NCI-H69 (cell line): ENCODE results near the gene TRMT44.

ENCODE experiments used
- DNase-seq: peaks from one replicate; lab custom pipeline; 2025; lab: John Stamatoyannopoulos, UW

TRMT44 gene

DNA sequence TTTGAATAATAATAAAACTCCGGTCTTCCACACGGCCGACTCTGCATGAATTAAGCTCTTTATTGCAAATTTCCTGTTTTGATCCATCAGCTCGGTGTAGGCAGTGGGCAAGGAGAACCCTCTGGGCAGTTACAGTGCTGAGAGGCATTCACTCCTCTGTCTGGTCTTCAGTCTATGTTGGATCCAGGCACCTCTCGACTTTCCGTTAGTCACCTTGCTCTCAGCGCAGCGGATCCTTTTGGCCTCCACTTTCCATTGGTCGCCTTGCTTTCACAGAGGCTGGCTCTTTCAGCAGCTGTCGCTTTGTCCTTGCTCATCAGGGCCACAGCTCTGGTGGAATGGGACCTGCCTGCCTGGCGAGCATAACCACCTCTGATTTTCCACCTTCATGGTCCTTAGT, 52.9 kb downstream of the TRMT44 start:
- no peak for DNase-seq

DNA sequence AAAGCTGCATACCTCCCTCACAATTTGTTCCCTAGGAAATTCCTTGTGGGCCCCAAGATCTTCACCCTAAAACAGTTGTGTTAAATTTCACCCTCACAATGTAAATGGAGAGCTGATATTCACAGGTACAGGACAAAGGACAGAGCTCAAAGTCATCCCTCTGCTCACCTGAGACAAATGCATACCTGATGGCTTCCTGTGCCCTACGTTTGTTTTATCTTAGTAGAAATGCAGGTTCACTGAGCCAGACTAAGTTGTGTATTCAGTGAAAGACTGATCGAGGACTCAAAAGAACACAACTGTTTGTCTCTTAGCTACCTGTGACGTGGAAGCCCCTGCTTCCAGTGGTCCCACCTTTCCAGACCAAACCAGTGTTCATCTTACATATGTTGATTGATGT, 53.6 kb downstream of the TRMT44 start:
- no peak for DNase-seq

DNA sequence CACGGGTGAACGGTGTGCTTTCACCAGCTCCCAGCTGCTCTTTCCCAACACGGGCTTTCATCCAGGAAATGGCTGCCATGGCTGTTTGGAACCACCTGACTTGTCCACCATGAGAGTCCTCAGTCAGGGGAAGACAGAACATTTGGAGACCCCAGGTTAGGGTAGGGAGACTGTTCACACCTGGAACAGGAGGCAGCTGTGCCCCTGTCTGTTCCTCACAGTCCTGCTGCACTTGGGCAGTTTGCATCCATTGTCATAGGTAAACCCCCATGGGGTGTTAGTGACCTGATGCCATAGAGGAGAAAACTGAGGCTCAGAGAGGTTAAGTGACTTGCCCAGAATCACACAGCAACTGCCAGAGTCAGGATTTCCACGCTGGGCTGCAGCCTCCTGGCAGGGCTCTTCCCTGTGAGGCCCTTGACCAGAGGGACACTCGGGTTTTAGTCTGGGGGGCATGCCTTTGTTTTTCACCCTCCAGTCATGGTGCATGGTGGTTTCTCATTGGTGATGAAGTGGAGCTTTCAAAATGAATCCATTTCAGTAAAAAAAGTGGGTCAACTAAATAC, 54.5 kb downstream of the TRMT44 start:
- no peak for DNase-seq

DNA sequence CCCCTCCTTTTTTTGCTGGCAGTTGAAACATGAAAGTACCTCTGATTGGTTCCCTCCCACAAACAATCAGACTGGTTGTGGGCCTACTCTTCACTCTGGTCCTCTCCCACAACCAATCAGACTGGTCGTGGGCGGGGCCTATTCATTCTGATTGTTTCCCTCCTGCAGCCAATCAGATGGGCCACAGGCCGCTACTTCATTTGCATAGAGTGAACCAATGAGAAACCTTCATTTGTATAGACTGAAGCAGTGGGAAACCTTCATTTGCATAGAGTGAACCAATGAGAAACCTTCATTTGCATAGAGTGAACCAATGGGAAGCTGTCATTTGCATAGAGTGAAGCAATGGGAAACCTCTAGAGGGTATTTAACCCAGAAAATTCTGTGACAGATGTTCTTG, 55.2 kb downstream of the TRMT44 start:
- DNase-seq, result peak; percentile 10

DNA sequence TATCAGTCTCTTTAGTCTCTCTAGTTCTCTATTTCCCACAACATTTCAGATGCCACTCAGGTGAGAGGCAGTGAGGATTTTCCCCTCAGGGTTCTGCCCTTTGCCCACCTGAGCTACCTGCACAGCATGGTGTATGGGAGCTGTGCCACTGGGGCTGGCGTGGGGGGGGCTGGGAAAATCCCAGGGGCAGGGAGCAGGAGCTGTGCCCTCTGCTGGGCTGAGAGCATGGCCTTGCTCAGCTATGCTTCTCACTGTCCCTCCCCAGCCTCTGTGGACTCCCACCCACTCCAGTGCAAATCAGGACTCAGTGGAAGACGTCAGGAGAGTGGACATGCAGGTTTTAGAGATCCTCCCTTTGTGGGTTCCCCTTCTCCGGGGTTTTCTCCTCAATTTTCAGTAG, 57.2 kb downstream of the TRMT44 start:
- DNase-seq, result no peak

DNA sequence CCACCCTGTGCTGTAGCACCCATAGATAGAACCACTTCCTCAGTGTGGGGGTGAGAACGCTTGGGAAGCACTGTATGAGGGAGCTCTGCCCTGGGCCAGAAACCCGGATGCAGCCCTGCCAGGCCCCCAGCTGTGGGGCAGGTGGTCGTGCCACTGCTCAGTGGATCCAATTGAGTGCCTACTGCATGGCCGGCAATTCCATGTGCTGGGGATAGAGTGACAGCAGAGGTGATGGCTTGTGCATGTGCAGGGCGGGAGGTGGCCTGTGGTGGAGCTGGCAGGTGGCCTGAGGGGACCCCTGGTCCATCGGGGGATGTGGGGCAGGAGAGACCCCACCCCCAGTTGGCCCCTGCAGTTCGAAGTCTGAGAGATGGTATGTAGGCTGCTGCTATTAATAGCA, 60.4 kb downstream of the TRMT44 start:
- DNase-seq, result no peak

DNA sequence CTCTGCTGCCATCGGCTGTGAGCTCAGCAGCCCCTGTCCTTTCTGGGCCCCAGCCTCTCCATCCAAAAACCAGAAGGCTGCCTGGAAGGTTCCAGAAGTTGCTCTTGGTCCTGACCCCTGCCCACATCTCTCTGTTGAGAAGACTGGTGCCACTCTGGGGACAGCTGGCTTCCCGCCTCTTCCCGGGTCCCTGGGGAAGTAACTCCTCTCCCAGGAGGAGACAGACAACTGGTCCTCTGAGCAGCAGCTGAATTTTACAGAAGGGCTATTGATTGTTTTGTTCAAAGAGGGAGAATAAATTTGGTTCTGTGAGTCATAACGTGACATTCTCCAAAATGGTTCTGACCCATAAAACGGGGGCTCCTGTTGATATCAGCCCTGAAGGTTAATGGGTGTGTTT, 61.2 kb downstream of the TRMT44 start:
- no peak for DNase-seq

DNA sequence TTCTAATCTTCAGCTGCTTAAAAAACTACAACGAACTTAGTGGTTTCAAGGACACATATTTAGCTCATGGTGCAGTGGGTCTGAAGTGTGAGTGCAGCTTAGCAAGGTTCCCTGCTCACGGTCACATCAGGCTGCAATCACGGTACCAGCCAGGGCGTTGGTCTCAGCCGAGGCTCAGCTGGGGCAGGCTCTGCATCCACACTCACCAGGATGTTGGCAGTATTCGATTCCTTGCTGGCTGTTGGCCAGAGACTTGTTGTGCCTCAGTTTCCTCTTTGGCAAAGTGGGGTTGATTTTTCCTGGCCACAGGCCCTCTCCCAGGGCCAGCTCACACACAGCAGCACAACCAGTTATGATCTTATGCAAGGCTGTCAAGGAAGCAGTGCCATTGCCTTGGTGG, 61.8 kb downstream of the TRMT44 start:
- no peak for DNase-seq

DNA sequence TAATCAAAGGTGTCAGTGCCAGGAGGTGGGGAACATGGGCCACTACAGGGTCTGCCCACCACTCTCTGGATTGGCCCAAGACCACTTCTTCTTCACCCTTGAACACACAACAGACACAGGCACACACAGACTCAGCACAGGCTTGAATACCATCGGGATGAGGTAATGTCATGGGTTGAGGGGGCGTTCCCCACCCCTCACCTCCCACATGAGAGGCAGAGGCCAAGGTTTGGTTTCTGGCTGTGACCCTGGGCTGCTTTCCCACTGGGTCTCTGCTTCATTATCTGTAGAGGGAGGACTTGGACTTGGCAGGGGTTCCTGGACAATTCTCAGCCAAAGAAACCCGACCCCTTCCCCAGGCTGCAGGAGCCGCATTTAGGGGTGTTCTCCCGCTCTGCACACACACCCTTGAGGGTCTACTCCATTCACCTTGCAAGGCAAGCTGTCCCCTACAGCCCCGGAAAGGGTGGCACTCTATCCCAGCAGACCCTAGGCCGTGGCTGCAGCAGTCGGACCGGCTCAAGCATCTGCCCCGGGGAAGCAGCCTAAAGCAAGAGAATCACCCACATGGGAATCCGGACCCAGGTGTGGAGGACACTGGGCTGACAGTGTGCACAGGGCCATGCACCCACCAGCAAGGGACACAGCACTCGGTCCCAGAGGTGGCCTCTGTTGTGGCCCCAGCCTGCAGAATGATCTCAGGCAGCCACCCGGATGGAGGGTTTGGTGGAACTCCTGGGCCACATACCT, 62.4 kb downstream of the TRMT44 start:
- DNase-seq, result no peak

DNA sequence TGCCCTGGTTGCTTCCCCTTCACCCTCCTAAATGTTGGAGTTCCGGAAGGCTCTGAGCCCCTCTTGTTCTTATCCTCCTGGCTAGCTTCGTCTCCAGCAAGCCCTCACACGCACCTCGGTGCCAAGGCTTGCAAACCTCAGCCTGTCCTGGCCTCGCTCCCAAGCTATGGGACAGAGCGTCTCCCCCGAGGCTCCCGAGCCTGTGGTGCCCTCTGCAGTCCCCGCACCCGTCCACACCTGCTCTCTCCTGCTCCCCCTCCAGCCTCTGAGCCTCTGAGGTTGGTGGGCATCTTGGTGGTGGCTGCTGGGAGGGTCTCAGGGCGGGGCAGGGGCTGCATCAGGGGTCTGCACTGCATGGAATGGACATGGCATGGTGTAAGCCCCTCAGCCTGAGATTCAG, 63.2 kb downstream of the TRMT44 start:
- peak; percentile 24 for DNase-seq

DNA sequence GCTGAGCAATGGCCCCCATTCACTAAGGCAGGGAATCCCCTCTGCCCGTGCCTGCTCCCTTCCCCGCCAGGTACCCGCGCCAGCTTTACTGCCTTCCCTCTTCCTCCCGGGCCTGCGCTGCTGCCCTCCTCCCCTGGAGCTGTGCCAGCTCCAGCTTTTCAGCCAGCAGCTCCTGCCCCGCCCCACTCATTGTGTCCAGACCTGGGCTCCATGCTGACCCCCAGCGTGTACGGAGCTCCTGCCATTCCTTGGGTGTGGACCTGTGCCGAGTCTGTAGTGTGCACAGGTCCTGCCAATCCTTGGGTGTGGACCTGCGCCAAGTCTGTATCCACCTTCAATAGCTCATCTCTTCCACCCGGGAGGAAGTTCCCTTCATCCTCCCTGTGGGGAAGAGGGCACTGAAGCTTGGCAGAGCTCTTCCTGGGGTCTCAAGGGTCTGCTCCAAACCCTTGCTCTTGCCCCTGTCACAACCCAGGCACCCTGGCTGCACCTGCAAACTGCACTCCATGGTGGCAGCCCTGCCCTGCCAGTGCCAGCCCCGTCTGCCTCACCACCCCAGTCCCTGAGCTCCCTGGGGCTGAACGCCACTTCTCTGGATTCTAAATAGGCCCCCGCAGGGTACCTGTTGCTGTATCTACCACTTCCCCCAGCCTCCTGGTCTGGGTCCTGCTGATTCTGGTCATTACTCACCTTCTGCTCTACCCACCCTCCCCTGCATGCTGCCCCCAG, 63.9 kb downstream of the TRMT44 start:
- DNase-seq, result peak; percentile 94

DNA sequence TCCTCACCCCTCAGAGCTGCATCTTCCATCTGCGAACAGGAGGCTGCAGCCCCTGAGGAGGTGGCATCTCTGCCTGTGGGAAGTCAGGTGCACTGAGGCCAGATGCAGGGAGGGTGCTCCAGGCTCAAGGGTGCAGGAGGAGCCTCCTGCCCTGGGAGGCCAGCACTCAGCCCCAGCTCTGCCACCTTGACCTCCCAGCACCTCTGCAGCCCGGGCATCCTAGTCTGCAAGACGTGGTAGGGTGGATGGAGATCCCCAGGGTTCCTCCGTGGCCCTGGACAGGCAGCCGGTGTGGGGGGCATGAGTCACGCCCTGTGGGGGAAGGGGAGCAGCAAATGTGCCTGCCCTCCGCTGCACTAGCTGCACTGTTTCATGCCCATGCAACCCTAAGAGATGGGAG, 64.7 kb downstream of the TRMT44 start:
- DNase-seq, result no peak

DNA sequence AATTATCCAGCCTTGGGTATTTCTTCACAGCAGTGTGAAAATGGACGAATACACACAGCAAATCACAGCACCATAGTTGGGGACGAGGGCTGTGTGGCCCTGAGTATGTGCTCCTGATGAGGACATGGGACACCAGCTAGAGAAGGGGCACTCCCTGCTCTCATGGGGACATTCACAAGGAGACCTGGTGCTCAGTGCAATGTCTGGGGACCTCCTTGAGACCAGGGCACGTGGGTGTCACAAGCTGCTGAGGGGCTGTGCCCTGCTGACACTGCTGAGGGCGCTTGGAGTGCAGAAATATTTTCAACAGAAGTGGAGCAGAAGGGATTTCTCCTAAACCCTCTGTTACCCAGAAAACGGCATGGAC, 65.4 kb downstream of the TRMT44 start:
- DNase-seq, result no peak

DNA sequence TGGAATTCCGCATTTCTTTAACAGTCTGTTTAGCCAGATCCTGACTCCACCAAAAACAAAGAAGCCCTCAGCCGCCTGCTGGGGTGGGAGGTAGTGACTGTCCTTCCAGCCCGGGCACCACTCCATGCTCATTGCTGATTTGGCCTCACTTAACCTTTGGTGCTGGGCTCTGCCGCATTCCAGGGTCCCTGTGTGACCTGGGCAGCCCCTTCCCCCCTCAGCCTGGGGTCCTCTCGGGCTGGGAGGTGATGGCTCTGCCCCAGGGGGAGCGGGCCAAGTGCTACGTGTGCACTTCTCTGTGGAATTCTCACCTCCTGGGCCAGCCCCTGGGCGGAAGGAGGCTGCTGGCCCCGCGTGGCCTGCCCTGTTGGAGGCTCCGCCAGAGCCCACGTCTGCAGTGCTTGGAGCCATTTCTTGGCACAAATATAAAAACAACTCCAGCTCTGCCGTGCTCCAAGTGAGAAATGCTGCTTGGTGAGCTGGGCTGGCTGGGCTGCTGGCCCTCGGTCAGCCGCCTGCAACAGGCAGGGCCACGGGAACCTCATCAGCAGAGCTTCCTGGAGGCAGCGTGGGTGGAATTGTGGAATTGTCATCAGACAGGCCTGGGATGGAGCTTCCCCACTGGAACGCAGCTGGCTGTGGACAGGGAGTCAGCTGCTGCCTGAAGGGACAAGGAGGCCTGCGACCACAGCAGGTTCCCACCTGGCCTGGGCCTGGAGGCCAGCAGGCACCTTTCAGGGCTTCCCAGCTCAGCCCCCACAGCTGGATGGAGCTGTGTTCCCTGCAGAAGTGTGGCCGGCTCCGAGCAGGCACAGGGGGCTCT, 66.0 kb downstream of the TRMT44 start:
- DNase-seq, result no peak

DNA sequence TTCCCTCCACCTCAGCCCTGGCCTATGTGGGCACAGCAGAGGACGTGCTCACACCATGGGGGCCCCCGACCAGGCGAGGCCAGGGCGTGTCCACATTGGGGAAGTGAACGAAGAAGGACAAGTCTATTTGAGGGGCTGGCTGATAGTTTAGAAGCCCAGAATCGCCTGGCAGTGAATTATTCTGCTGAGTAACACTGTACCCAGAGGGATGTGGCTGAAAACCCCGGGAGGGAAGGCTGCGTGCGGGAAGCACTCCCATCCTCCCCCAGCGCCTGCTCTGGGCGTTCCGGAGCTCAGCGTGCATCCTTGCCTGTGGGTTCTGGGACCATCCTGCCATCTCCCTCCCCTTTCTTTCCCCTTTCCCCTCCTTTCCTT, 66.6 kb downstream of the TRMT44 start:
- DNase-seq, result no peak

DNA sequence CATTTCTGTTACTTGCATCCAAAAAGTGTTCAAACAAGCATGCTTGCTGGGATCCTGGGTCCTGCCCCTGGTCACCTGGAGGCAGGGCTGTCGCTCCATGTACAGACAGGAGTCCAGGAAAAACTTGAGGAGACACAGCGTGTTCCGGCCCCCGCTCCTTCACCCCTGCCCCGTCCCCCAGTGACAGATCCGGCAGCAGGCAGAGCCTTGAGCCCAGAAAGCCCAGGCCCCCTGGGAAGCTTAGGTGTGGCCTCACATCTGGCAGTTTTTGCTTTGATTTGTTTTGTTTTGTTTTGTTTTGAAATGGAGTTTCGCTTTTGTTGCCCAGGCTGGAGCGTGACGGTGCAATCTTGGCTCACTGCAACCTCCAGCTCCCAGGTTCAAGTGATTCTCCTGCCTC, 67.0 kb downstream of the TRMT44 start:
- peak; percentile 1 for DNase-seq

DNA sequence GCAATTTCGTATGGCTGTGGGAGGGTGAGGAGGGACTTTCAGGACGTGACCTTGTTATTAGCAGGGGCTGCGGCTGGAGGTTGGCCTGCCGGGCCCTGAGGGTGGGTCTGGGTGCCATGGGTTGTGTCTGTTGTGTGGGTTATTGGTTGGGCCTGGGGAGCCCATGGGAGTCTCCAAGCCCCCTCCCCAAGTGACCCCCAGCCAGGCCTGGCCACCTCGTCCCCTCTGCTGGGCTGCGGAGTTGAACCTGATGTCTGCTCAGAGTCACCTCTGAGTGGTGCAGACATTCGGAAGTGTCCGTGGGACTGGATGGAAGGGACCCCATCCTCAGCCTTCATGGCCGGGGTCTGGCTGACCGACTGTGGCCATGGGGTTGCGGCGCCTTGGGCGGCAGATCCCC, 67.7 kb downstream of the TRMT44 start:
- DNase-seq, result no peak

DNA sequence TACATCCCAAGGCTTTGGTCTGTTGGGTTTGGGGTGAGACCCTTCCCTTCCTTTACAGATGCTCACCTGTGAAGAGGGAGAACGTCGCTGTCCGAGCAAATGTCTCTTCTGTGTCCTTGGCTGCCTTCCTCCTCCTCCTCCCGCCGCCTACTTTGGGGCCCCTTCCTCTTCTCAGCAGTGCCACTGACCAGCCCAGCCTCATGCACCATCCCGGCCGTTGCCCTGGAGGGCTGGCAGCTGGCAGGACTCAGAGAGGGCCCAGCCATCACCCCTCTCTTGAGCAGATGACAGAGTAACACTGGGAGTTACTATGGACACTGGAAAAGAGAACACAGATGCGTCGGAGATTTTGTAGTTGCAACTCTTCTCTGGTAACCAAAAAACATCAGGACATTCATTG, 68.2 kb downstream of the TRMT44 start:
- DNase-seq, result no peak

DNA sequence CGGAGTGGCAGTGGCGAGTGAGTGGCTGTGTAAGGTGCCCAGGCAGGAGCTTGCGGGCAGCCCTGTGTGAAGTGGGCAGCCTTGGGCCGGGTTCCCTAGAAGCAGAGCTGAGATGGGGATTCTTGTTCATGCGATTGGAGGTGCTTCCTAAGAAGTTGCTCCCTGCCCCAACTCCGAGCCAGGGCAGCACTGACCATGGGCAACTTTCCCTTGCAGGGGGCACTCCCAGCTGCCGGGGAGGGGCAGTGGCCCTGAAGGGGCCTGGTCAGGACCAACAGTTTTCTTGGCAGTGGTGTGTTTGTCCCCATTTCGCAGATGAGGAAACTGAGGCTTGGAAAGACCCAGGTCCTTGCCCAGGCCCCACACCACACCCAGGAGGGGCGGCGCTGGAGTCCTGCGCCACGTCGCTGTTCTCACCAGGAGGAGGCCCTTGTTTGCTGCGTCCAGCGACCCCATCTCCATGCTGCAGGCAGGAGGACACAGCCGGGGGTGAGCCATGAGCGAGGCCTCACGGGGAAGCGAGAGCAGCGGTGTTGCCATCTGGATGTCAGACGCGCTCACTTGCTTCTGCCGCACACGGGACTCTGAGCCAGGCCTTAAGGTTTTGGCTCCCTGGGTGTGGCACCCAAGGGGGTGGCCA, 68.9 kb downstream of the TRMT44 start:
- DNase-seq, result no peak

DNA sequence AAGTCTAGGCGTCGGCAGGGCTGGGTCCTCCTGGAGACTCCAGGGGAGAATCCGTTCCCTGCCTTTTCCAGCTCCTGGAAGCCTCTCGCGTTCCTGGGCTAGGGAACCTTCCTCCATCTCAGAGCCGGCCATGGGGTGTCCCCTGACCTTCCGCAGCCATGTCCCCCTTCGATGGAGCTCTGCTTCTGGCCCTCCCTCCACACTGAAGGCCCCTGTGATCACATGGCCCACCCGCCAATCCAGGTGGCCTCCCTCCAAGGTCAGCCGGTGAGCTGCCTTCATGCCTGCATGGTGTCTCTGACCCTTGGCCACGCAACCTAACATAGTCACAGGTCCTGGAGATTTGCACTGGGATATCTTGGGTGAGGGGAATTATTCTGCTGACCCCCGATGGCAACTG, 69.6 kb downstream of the TRMT44 start:
- no peak for DNase-seq

DNA sequence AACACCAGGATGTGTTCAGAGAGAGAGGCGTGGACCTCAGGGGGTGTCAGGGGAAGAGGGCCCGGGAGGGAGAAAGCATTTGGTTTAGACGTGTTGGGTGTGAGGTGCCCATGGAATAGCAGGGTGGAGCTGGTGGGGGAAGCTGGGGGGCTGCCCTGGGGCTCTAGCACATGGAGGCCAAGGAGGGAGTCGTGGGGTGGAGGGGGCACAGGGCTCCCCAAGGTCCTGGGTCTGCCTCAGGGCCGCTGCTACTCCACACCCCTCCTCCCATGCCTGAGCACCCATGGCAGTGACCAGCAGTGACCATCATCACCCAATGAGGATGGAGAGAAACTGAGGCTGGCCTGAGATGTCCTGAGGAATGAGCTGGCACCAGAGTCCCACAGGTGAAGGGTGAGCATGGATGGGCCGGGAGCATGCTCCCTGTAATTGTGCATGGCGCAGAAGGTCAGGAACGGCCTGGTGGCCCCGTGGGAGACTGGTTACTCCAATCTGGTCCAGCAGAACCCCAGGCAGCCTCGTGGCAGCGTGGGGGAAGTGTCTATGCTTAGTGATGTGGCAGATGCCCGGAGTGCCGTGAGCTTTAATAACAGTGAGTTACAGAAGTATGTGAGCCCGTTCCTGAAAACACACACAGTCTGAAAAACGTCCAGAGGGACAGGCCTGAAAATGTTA, 70.2 kb downstream of the TRMT44 start:
- DNase-seq, result no peak

DNA sequence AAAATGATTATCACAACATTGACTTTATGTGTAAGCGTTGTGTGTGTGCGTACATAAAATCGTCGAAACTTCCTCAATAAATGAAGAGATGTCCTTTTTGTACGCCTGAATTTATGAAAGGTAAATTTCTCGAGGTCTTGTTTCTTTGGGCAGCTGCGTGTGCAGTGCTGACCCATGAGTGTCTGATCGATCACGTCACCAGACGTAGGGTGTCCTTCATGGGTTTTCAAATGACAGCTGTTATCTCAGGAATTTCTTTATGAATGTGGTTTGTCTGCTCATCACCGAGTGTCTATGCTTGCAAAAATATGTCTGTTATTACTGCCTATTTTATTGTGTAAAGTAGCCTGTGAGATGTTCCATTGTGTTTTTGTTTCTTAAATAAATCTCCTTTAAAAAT, 71.9 kb downstream of the TRMT44 start:
- no peak for DNase-seq
